GM19468 (cell line): ENCODE measurements around the gene WDR82.
"Not testable (repeated sequence)": the region's sequence is repeated elsewhere in the genome, so short reads cannot be mapped to it uniquely, and the experiment has no call there.

Experiments used
- ATAC-seq: cut with Tn5 transposase; IDR thresholded peaks from one replicate; pipeline ENCODE4 v1.9.1; 2021; ENCODE audit warnings: mild to moderate bottlenecking, moderate library complexity, moderate number of reproducible peaks; ENCODE audit not compliant: unreplicated experiment; ENCODE audit errors: extremely low read depth

Gene WDR82

DNA sequence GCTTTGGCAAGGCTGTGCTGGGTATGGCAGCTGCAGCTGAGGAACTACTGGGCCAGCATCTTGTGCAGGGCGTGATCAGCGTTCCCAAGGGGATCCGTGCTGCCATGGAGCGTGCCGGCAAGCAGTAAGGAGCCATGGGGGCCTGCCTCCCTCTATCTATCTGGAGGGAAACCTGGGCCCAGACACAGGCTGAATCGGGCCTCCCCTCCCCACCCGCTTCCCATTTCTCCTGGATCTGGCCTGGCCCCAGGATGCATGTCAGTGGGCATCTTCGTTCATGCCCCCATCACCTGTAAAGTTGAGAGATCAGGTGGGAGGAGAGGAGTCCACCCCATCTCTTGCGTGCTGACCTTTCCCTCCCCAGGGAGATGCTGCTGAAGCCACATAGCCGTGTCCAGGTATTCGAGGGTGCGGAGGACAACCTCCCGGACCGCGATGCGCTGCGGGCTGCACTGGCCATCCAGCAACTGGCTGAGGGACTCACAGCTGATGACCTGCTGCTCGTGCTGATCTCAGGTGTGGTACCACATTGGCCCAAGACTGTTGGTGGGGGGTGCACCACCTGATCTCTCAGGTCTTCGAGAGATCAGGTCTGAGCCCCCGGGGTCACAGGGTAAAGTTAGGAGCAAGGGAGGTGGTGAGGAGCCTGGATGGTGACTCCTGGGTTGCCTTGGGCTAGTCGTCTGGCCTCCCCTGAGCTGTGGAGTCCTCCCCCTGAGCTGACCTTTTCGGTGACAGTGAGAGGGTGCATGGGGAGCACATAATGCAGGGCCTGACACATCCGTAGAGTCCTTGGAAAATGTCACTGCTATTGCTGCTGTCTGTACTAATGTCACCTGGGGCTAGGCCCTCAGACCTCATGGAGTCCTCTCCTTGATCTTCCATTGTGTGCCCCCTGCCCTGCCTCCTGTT is 12.4 kb upstream of the WDR82 start:
- ATAC-seq: no peak

- ATAC-seq: no peak
Measured at GRCh38 chr3:52289747-52290595, 11.5 kb upstream of the WDR82 start.

DNA sequence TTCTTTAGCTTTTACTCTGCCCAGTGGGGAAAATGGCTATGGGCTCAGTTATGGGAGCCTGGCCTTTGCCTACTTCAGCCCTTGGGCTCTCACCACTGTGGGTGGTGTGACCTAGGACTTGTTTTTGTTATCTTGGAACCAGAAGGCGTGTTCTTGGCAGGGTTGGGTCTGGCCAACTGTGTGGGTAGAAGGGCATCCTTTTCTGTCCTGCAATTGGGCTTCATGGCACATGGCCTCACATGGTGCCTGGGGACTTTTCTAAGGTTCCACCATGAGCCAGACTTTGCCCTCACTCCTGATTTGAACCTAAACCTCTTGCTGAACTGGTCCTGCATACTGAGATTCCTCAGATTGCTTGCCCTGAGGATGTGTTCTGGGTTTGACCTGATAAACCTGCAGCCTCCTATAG is 10.9 kb upstream of the WDR82 start:
- ATAC-seq: no peak

GRCh38 chr3:52288674-52289073 is 10.2 kb upstream of the WDR82 start:
- ATAC-seq: no peak

DNA sequence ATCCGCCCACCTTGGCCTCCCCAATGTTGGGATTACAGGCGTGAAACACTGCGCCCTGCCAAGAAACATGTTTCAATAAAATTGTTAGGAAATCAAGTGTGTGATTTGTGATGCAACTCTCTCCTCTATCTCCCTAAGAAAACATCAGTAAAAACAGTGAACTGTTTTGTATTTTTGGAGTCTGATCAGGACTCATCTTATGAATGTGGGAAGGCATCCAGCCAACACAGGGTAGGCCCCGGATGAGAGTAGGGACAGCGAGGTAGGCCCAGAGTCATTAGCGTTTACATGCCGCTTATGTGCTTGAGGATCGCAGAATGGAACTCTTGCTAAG is 8.3 kb upstream of the WDR82 start:
- no peak for ATAC-seq

- ATAC-seq: not testable (repeated sequence)
Measured at GRCh38 chr3:52284051-52284450, 5.6 kb upstream of the WDR82 start.

GRCh38 chr3:52283306-52283705 is 4.9 kb upstream of the WDR82 start:
- ATAC-seq: no peak

- no peak for ATAC-seq
Measured at GRCh38 chr3:52281981-52282801, 3.7 kb upstream of the WDR82 start.

GRCh38 chr3:52280050-52280461 is 1.6 kb upstream of the WDR82 start:
- ATAC-seq: no peak

DNA sequence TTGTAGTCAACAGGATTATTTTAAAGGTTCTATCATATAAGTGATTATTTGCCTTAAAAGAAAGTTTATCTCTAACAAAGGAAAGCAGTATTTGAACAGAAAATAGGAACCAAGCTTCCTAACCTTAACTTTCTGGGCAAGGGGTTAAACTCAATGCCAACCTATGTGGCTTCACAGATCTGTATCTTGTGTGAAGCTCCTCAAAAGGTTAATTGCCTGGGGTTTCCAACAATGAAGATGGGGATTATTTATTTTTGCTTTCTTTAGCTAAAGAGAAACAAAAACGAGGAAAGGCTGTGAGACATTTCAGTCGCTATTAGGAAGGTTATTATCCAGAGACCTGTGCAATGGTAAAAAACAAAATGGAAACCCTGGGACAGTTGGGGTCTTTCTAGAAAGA is 1.1 kb upstream of the WDR82 start:
- no peak for ATAC-seq

DNA sequence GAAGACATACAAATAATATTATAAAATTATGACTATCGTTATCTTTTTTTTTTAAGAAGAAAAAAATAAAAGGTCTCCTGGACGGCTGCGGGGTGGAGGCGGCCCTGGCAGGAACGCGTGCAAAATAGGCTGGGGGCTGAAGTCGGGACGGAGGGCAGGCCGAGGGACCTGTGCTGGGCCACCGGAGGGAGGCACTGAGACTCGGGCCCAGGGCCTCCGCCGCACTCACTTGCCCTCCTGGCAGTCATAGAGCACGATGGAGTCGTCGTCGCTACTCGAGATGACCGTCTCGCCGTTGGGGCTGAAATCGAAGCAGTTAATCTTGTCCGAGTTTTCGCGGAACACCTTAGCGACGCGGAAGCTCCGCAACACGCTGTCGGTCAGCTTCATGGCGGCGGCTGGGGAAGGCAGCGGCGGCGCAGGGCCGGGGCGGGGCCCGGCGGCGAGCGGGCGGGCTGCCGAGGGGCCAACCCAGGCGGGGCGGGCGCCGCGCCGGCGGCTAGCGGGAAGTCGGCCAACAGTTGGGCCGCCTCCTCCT is 408 bp downstream of the WDR82 start:
- peak; percentile 19 for ATAC-seq

- ATAC-seq: no peak
Measured at GRCh38 chr3:52277071-52277964, 1.1 kb downstream of the WDR82 start.

- ATAC-seq: not testable (repeated sequence)
Measured at GRCh38 chr3:52274781-52275180, 3.7 kb downstream of the WDR82 start.

DNA sequence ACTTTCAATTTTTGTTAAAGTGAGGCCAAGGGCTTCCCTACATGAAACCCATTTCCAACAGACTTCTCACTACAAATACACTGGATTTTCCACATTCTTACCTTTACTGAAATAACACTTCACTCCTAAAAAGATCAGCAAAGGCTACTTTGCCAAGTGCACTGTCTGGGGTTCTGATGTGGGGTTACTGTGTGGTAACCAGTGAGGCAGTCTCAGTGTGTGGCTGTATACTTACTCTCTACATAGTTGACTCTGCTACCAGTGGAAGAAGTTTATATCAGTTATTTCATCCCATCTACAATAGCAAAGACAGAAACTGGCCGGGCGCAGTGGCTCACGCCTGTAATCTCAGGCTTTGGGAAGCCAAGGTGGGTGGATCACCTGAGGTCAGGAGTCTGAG is 5.6 kb downstream of the WDR82 start:
- ATAC-seq: no peak

GRCh38 chr3:52272172-52272571 is 6.3 kb downstream of the WDR82 start:
- ATAC-seq: not testable (repeated sequence)

DNA sequence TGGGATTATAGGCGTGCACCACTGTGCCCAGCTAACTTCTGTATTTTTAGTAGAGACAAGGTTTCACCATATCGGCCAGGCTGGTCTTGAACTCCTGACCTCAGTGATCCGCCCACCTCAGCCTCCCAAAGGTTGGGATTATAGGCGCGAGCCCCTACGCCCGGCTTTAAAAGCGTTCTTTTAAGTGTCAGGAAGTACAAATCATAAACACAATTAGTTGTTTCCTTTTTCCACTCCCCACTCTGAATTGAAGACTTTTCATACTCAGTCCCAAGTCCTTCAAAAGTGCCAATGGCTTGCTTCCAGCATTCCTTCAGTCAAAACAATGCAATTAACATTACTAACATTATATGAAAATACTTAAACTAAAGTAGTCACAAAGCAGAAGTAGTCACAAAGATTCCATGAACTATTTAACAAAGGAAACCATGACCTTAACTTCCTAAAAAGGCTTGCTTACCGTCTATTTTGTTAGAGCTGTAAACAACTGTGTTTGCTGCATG is 8.1 kb downstream of the WDR82 start:
- no peak for ATAC-seq

GRCh38 chr3:52269776-52270175 is 8.7 kb downstream of the WDR82 start:
- ATAC-seq: no peak

GRCh38 chr3:52268036-52268435 is 10.4 kb downstream of the WDR82 start:
- ATAC-seq: no peak

DNA sequence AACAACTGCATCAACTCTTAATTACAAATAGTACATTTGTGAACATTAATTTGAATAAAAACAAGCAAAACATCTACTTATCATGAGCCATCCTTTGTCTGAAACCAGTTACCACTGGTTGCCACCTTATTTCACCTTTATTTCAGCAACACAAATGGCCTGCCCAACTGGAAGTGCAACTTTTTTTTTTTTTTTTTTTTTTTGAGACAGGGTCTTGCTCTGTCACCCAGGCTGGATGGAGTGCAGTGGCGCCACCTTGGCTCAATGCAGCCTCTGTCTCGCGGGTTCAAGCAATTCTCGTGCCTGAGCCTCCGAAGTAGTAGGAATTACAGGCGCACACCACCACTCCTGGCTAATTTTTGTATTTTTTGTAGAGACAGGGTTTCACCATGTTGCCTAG is 13.1 kb downstream of the WDR82 start:
- no peak for ATAC-seq
